ENCODE data around the gene CHN1.

The CHN1 gene

DNA sequence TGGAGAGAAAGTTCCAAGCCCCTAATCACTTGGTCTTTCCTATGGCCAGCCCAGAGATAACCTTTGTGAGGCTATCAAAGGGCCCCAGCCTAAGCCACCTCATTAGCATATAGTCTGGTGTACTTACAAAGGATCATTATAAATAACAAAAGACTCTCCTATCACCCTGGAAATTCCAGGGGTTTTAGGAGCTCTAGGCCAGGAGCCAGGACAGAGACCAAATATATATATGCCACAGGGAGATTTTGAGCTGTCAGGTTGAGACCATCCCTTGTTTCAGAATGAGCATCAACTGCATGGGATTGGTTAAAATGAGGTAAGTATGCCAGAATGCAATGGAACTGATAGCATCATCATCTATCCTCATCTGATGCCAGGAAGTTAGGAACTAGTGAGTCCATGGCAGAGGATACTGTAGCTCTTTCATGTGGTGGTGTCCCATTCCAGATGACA lies 208.8 kb downstream of the CHN1 start:
- H3K4me3 ChIP-seq (ENCODE audit: low read depth, low read length): no peak overlapping the region
- TF ChIP-seq, protein P1, sequence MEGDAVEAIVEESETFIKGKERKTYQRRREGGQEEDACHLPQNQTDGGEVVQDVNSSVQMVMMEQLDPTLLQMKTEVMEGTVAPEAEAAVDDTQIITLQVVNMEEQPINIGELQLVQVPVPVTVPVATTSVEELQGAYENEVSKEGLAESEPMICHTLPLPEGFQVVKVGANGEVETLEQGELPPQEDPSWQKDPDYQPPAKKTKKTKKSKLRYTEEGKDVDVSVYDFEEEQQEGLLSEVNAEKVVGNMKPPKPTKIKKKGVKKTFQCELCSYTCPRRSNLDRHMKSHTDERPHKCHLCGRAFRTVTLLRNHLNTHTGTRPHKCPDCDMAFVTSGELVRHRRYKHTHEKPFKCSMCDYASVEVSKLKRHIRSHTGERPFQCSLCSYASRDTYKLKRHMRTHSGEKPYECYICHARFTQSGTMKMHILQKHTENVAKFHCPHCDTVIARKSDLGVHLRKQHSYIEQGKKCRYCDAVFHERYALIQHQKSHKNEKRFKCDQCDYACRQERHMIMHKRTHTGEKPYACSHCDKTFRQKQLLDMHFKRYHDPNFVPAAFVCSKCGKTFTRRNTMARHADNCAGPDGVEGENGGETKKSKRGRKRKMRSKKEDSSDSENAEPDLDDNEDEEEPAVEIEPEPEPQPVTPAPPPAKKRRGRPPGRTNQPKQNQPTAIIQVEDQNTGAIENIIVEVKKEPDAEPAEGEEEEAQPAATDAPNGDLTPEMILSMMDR (IDR thresholded peaks at IDR 0.05; ENCODE audit: low read depth, low read length, missing control alignments): no peak
- no peak for DNase-seq (ENCODE audit: low read depth)

DNA sequence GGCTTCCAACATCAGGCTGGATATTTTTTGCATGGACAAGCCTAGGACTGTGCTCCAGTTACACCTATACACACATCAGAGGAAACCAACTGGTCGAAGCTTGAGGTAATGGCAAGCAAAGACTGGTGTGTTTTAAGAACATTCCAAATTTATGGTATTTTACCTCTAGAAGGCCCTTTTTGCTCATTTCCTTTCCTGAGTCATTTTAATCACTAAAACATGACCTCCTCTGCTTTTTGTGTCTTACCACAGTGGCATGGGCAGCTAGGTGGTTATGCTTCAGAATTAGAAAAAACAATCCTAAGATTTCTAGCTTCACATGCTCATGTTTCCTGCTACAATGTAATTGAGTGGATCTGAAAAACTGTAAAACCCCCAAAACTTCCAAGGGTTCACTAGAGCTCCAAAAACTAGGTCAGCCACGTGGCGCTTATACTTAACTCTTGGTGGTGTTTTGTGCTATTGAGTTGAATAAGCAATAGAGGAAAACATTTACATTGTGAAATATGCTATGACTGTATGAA lies 210.3 kb downstream of the CHN1 start:
- no peak overlapping the region for H3K4me3 ChIP-seq (ENCODE audit: low read depth, low read length)
- DNase-seq (ENCODE audit: low read depth): no peak
- TF ChIP-seq, protein P1 (IDR thresholded peaks at IDR 0.05; ENCODE audit: low read depth, low read length, missing control alignments): no peak

DNA sequence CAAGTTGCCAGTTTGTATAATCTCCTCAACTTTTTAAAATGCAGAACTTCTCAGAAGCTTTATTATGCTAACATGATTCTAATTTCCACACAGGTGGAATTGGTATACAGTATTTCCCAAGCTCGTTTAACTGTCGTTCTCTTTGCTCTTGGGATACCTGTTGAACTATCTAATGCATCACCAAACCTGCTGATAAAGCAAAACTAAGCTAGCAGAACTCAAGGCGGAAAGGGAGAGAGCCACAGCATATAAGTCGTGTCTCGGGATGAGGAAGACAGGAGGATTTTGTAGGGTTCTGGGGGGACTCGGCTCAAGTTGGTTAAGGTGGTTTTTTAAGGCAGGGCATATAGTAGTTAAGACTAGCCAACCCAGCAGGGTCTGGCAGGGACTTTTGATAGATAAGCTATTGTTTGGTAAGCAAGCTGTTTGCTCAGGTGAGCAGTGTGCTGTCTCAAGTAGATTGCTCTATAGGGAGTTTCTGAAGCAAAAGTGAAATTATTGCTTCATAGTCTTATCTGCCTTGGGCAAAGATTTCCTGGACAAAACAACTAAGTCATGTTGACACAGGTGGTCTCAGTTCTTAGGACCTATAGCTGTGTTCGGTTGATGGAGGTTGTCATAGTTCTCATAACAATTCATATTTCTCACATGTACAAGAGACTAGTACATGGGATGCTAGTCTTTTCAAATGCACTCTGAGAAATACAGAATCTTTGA lies 212.7 kb downstream of the CHN1 start:
- no peak for DNase-seq (ENCODE audit: low read depth)
- no peak overlapping the region for H3K4me3 ChIP-seq (ENCODE audit: low read depth, low read length)
- TF ChIP-seq, protein P1 (IDR thresholded peaks at IDR 0.05; ENCODE audit: low read depth, low read length, missing control alignments): no peak

GRCh38 chr2:174791746-174792280 lies 213.4 kb downstream of the CHN1 start:
- TF ChIP-seq, protein P1 (IDR thresholded peaks at IDR 0.05; ENCODE audit: low read depth, low read length, missing control alignments): no peak
- no peak overlapping the region for H3K4me3 ChIP-seq (ENCODE audit: low read depth, low read length)
- DNase-seq (ENCODE audit: low read depth): no peak

- H3K4me3 ChIP-seq (ENCODE audit: low read depth, low read length): no peak overlapping the region
- TF ChIP-seq, protein P1 (IDR thresholded peaks at IDR 0.05; ENCODE audit: low read depth, low read length, missing control alignments): no peak
- no peak for DNase-seq (ENCODE audit: low read depth)
Measured at GRCh38 chr2:174791020-174791419, 214.2 kb downstream of the CHN1 start.

DNA sequence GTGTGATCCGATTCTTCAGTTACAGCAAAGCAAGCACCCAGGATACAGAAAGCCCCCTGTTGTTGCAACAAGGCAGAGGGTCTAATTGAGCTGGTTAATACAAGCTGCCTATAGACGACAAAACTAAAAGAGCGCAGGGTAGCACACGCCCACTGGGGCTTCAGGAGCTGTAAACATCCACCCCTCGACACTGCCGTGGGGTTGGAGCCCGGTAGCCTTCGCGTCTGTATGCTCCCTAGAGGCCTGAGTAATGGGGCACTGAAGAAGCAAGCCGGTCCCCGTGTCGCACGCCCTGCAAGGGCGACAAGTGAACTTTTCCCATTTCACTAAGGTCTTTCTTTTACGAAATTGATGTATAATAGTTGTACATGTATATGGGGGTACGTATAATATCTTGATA lies 216.2 kb downstream of the CHN1 start:
- no peak overlapping the region for H3K4me3 ChIP-seq (ENCODE audit: low read depth, low read length)
- TF ChIP-seq, protein P1 (IDR thresholded peaks at IDR 0.05; ENCODE audit: low read depth, low read length, missing control alignments): no peak
- DNase-seq (ENCODE audit: low read depth): no peak
